HG03378 (cell line): ENCODE measurements around the gene NEMF.
"Not testable (repeated sequence)": the region's sequence is repeated elsewhere in the genome, so short reads cannot be mapped to it uniquely, and the experiment has no call there.

Source experiments
- ATAC-seq: cut with Tn5 transposase; IDR thresholded peaks from one replicate; pipeline ENCODE4 v1.9.1; 2021; ENCODE audit warnings: mild to moderate bottlenecking, moderate library complexity; ENCODE audit not compliant: unreplicated experiment

NEMF gene

DNA sequence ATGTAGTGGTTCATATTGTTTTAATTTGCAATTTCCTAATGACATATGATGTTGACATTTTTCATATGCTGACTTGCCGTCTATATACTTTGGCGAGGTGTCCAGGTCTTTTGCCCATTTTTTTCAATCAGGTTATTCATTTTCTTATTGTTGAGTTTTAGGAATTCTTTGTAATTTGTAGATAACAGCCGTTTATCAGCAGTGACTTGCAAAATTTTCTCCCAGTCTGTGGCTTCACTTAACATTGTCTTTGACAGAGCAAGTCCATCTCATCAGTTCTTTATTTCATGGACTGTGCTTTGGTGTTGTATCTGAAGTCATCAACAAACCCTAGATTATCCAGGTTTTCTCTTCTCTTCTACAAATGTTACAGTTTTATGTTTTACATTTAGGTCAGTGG is 97.2 kb downstream of the NEMF start:
- ATAC-seq: no peak

DNA sequence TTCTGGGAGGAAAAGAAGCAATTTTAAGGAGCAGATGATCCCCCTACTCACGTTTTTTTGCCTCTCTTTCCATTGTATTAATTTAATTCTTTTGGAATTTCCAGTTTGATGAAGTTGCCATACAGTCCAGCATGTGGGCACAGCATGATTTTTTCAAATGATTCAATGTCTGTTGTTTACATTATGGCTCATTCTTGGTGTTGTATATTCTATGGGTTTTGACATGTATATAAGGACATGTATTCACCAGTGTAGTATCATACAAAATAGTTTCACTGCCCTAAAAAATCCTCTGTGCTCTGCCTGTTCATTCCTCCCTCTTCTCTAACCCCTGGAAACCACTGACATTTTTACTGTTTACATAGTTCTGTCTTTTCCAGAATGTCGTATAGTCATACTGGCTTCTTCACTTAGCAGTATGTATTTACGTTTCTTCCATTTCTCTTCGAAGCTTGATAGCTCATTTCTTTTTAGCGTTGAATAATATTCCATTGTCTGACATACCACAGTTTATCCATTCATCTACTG is 98.0 kb downstream of the NEMF start:
- no peak for ATAC-seq

DNA sequence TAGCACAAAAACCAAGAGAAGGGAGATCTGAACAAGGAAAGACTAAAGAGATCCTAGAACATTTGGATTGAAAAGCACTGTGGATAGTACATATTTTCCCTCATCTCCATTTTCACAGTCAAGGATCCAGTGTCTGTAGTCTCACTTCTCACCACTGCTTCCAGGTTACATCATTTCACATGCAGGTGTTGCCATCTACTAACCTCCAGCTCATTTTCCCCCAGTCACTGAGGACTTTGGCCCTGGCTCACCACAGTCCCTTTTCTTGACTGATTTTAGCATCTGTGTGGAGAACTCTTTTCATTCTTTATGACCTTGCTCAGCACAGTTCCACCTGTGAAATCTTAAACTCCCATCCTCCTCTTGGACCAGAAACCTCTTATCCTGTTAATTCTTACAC is 106.1 kb downstream of the NEMF start:
- ATAC-seq: not testable (repeated sequence)

DNA sequence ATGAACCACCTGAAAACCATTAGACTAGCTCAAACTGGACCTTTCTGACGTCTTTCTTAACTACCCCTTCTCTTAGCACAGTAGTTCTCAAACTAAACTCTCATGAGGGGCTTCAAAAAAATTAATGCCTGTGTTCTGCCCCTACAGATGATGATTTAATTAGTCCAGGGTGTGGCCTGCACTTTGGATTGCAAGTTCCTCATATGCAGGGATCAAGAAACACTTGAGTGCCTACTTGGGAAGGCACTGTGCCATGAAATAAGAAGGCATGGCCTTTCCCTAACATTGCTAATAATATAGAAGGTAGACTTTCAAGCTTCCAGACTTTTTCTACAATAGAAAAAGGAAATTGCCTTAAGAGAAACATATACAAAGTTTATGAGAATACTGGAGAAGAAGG is 107.4 kb downstream of the NEMF start:
- ATAC-seq: no peak

DNA sequence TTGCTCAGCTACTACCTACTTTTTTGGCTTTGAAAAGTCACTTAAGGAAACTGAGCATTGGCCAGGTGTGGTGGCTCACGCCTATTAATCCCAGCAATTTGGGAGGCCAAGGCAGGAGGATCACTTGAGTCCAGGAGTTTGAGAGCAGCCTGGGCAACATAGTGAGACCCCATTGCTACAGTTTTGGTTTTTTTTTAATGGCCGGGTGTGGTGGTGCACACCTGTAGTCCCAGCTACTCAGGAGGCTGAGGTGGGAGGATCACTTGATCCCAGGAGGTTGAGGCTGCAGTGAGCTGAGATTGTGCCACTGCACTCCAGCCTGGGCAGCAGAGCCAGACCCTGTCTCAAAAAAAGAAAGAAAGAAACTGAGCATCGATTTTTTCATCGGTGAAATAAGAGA is 116.9 kb downstream of the NEMF start:
- ATAC-seq: not testable (repeated sequence)

DNA sequence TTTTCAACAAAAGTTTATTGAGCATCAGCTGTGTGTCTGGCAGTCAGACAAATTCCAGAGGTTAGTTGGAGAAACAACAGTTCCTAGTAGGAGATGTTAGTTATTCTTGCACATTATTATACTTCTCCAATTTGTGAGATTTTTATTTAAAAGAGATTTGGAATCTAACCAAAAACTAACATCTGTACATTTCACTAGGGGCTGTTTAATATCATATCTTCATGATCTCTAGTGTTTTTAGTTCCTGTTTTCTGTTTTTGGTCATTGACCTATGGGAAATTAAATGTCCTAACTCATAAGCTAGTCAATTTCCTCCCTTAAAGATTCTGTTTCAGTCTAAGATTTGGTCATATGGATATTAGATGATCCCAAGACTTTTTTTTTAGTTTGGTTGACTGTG is 118.8 kb downstream of the NEMF start:
- ATAC-seq: no peak

DNA sequence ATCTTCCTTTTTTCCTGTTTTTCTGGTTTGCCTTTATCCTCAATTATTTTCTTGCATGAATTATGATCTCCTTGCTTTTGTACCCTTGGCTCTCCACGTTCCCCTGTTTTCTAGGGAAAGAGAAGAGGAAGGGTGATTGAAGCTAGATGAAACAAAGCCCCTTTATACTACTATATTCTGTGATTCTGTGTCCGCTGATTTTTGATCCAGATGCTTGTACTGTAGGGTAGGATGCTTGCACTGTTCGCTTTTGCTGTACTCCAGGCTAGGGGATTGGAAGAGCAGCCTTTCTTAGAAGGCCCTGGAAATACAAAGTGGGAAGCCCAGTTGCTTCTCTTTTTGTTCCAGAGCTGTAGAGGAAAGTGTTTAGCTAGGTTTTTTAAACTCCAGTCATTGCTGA is 119.7 kb downstream of the NEMF start:
- no peak for ATAC-seq
